Measurements from ENCODE around the gene TBX5.

TBX5 gene

DNA sequence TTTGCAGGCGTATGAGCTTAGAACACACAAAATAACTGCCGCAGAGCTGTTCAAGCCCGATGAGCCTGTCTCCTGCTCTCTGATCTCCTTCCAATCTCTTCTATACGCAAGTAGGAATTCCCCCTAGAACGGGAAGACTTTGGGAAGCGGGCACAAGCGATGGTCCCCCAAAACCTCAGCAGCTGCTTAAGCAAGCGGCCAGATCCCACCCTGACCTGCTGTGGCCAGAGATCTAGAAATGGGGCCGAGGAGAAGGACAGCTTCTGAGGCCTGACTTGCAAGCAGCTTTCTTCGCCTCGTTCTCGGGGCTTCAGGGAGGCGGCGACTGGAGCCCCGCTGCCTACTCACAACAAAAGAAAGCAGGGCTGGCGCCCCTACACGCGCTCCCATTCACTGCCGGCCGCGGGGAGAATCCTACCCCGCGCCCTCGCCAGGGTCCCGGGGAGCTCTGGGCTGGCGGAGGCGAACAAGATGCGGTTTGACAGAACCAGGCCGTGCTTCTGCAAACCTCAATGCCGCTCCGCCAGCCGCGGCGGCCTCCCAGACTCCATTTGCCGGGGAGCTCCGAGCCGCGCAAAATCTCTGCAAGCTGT lies 922 bp downstream of the TBX5 start:
- no peak for DNase-seq

- no peak for DNase-seq
Observed at GRCh38 chr12:114404083-114404925, 1.6 kb downstream of the TBX5 start.

GRCh38 chr12:114403690-114404066 lies 2.3 kb downstream of the TBX5 start:
- DNase-seq: no peak

DNA sequence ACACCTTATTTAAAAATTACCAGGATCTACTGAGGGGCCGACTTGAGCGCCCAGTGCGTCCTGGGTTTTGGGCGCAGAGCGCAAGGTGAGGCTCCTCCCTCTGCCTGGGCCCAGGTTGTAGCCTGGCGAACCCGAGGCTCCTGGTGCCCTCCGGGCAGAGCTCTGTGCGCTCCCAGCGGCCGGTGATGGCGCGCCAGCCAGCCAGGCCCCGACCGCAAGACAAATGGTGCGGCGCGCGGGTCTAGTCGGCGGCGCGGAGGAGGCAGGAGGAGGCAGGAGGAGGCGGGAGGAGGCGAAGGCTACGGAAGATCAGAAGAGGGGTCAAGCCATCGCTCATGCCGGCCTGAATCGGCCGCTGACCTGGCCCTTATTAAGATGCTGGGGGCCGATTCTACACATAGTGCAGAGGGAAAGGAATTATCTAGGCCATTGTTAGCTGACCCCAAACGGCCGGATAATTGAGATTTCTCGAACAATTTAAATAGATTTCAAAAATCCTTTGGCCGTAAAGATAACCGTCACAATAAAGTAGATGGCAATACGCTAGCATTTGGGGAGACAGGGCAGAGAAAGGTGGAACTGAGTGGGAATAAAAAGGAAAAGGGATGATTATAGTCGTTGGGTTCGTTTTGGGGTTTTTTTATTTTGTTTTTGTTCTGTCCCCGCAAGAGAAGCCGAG lies 2.8 kb downstream of the TBX5 start:
- no peak for DNase-seq

DNA sequence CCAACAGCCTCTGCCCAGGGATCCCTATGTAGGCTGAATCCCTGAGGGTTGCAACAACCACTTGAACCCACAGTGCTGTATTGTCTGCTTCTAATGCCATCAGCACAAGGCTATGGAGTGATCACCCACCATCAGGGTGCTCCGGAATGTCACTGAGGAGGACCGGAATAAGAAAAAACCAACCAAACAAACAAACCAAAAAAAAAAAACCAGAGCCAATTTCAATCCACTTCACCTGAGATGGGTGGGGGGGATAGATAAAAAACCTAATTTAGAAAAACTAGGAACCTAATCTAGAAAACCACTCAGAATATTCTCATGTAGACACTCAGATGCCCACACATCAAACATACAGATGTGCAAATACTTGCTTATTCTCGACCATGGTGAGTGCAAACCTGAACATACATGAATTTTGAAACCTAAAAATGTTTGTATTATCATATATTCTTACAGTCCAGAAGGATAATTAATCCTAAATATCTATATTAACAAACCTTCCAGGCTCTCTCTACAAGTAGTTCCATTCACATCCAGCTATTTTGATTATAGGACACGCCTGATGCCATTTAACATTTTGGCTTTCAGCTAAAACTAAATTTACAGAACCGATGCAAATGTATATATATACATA lies 3.7 kb downstream of the TBX5 start:
- DNase-seq: no peak

GRCh38 chr12:114401328-114402083 lies 4.4 kb downstream of the TBX5 start:
- DNase-seq: no peak

GRCh38 chr12:114400925-114401324 lies 5.0 kb downstream of the TBX5 start:
- no peak for DNase-seq

GRCh38 chr12:114400361-114400811 lies 5.6 kb downstream of the TBX5 start:
- DNase-seq: no peak

GRCh38 chr12:114399664-114400211 lies 6.2 kb downstream of the TBX5 start:
- no peak for DNase-seq

DNA sequence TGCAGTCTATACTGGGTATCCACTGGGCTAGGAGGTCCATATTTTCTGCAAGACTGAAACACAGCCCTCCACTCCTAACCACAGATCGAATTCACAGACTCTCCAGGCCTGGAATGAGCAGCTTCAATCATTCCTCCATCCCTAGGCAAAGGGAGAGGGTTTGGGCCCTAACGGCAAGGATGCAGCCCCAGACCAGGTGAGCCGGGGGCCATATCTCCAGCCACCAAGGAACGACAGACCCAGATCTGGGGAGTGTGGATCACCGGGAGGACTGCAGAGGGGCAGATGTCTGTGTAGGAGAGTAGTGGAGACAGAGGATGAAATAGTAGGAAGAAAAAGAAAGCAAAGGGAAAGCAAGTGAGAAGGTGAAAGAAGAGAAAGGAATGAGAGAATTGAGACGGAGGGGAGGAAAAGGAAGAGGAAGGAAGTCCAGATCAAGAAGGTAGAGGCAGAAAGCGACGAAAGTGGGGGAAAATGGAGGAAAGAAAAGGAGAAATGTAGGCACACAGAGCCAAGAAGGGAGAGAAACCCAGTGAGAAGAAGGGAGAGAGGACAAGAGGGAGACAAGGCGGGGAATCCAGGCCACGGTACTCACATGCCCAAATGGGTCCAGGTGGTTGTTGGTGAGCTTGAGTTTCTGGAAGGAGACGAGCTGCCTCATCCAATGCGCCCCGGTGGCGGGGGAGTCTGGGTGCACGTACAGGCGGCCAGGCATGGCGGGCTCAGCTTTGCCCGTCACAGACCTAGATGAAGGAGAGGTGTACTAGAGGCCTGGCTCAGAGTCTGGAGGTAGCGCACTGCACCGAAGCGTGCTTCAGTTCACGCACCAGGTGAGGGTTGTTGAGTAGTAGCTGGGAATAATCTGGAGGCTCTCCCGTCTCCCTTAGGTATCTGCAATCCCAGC lies 7.7 kb downstream of the TBX5 start:
- no peak for DNase-seq

GRCh38 chr12:114396869-114397719 lies 8.8 kb downstream of the TBX5 start:
- DNase-seq: no peak

- no peak for DNase-seq
Observed at GRCh38 chr12:114396153-114396868, 9.6 kb downstream of the TBX5 start.

- no peak for DNase-seq
Observed at GRCh38 chr12:114395755-114396152, 10.2 kb downstream of the TBX5 start.

DNA sequence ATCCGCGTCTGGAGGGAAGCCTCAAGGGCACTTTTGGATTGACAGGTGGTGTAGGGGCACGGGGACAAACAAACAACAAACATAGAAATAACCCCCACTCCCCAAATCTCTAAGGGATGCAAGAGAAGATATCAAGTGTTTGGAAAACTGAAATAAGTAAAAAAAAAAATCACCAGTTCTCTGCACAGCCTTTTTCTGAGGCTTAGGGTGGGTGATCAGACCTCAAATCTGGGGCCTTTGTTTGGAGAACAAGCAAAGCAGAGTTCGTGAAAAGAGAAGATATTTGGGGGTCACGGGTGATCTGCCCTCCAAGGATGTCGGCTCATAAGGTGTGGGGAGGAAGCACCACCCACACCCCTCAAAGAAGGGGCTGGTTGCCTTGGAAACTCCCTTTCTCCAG lies 10.7 kb downstream of the TBX5 start:
- no peak for DNase-seq

- no peak for DNase-seq
Observed at GRCh38 chr12:114393569-114393968, 12.4 kb downstream of the TBX5 start.

DNA sequence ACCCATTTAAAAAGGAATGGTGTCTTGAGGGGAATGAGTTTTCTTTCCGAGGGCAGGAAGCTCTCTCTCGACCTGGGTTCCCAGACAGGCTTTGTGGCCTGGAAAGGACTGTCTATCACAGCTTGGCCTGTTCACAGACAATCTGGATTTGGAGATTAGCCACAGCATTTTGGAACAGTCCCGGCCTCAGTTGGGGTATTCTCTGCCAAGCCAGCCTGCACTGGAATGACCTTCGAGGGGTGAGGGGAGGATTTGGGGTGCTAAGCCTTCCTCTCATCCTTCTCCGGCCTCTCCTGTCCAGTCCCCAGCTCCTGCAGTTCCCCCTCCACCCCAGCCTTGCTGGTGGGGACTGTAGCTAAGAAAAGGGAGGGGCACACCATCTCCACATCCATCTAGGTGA lies 13.0 kb downstream of the TBX5 start:
- no peak for DNase-seq

DNA sequence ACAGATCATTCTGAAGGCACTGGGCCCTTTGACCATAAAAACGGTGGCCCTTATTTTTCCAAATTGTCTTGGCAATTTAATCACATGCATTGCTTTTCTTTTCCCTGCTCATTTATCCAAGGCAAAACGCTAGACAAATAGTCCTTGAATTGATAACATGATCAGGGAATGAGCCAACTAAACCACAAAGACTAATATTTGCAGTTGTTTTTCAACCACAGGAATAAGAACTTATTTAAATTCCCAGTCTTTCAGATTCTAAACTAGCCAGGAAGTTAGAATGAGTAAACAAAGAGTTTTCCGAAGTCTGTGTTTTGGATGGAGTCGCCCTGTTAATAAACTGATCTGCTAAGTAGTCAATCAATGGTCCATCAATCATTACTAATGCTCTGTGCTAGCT lies 14.9 kb downstream of the TBX5 start:
- no peak for DNase-seq

DNA sequence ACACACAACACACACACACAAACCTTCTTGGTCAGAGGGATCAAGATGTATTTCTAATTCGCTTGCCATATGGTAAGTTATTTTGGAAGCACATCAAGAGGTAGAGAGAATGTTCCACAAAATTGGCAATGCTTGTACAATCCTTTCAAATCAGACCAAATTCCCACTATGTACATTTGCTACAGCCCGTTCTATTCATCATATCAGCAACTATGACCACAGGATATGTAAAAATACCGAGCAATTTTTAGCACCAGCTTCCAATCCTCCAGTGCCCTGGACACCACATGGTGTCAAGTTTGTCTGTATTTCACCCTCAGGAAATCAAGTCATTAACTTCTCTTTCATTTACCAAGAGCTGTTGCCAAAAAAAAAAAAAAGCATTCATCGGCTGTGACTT lies 21.2 kb downstream of the TBX5 start:
- DNase-seq: no peak

DNA sequence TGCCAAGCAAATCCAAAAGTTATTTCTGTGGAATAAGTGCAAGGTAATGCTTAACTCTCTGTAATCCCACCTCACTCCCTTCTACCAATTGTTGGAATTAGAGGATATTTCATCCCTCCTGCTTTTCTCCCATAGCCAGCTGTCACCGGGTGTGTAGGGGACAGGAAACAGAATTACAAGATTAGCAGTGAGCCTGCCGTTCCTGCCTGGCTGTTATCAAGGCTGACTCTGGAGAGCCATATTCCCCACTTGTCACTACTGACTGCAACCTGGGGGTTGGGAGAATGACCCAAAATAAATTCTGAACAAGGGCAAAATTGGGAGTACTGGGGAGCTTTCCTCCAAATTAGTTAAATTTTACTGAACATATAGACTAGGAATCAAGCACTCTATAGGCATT lies 24.8 kb downstream of the TBX5 start:
- no peak for DNase-seq

- DNase-seq: no peak
Observed at GRCh38 chr12:114371733-114372132, 34.2 kb downstream of the TBX5 start.

All from NCI-H345 (cell line).